ENCODE measurements around the gene ECHS1. TPM values are rescaled to one million over a fixed set of nuclear protein-coding genes. Genes with fewer than 3 reads are reported as not detected.

ECHS1 gene
- total and polyA plus RNA-seq, 10 of the 15 experiments (the other 5 are each of a cell fraction or from before 2014, with no cell fraction given) = 32.7 to 164 (median 62.4) TPM

GRCh38 chr10:133394064-133394663, 21.0 kb upstream of the ECHS1 start, which contains the start of gene MTG1 (continued):
- TF ChIP-seq PRDM15 (CRISPR knock-in tag; IDR thresholded peaks at IDR 0.05) (no peak), ETV6 (conservative IDR thresholded peaks at IDR 0.05 in 1 of 2, IDR thresholded peaks at IDR 0.05 in 1 of 2; ENCODE audit: borderline replicate concordance in 1 of 2, low read depth in 1 of 2) (peak in 1 of 2 experiments; percentile 40; a peak in 1 of 4 replicates), HDAC6 (IDR thresholded peaks at IDR 0.05; ENCODE audit: unreplicated experiment) (no peak), YBX1 (IDR thresholded peaks at IDR 0.05) (no peak), ZBED1 (IDR thresholded peaks at IDR 0.05; ENCODE audit: borderline replicate concordance) (no peak; the same call in 1 of the 2 replicates), NFXL1 (IDR thresholded peaks at IDR 0.05; ENCODE audit: borderline replicate concordance) (no peak), CBFB (IDR thresholded peaks at IDR 0.05; ENCODE audit: low read depth) (no peak), SMAD1 (IDR thresholded peaks at IDR 0.05; ENCODE audit: low read depth, partially characterized antibody) (no peak), BCL3 (IDR thresholded peaks at IDR 0.05; ENCODE audit: borderline replicate concordance, insufficient read depth, low read depth, low read length, poor library complexity, severe bottlenecking) (peak; percentile 90), ZNF24 (IDR thresholded peaks at IDR 0.05) (no peak), MXI1 (IDR thresholded peaks at IDR 0.05; ENCODE audit: low read depth, low read length) (peak; percentile 83)

Data from GM12878 (cell line).